K562 (cell line): Measurements from ENCODE around the gene ABHD16A. TPM values are rescaled to one million over a fixed set of nuclear protein-coding genes. Genes with fewer than 3 reads are reported as not detected.
A peak's percentile ranks its signal among the peaks of the same experiment; 100 is the strongest.

ENCODE experiments used
- CREB1 ChIP-seq, 2 experiments: sonication (generic) in 1 of 2; formaldehyde crosslinking in 1 of 2; IDR thresholded peaks; 2 replicates each; pipeline versions ENCODE4 v1.6.1 to v1.8.0; 2012 to 2022; ENCODE audit warnings: inconsistent platforms in 1 of 2, mild to moderate bottlenecking in 1 of 2, missing genetic modification reagents in 1 of 2, moderate library complexity in 1 of 2
- CREBBP ChIP-seq: IDR thresholded peaks from one replicate; pipeline ENCODE4 v1.6.1; 2012; ENCODE audit warnings: low read depth, mild to moderate bottlenecking, control low read depth, inconsistent platforms, low read length
- DEAF1 ChIP-seq: fragments of 450-650 bp; formaldehyde crosslinking; IDR thresholded peaks from 2 replicates; pipeline ENCODE4 v1.4.0; 2020; ENCODE audit warnings: mild to moderate bottlenecking, moderate library complexity
- DIDO1 ChIP-seq: fragments of 450-650 bp; IDR thresholded peaks from 2 replicates; pipeline ENCODE4 v1.6.1; 2016; ENCODE audit warnings: low read depth, missing biosample characterization, missing genetic modification characterization
- GABPA ChIP-seq: fragments of 200-800 bp; sonication (Bioruptor generic); conservative IDR thresholded peaks from 2 replicates; pipeline ENCODE4 v1.6.1; 2016; ENCODE audit warnings: low read depth, missing genetic modification characterization, missing compliant biosample characterization
- HBP1 ChIP-seq: fragments of 450-650 bp; formaldehyde crosslinking; IDR thresholded peaks from 2 replicates; pipeline ENCODE4 v1.4.0; 2022; ENCODE audit warnings: missing genetic modification characterization
- HCFC1 ChIP-seq: IDR thresholded peaks from 2 replicates; pipeline ENCODE4 v1.6.1; 2012; ENCODE audit warnings: low read depth, low read length, improper control_type of control experiment
- ID3 ChIP-seq, 2 experiments: fragments of 250-450 bp in 1 of 2; fragments of 450-650 bp in 1 of 2; sonication (Bioruptor Pico) in 1 of 2; IDR thresholded peaks; 2 replicates each; pipeline versions ENCODE4 v1.6.1 to v1.8.0; 2016 to 2021; ENCODE audit warnings: mild to moderate bottlenecking in 2 of 2, moderate library complexity in 2 of 2, missing compliant biosample characterization in 1 of 2, missing genetic modification characterization in 1 of 2
- KLF16 ChIP-seq: IDR thresholded peaks from 2 replicates; pipeline ENCODE4 v1.6.1; 2016; ENCODE audit warnings: antibody characterized with exemption
- MAZ ChIP-seq, 2 experiments: fragments of 450-650 bp in 1 of 2; sonication (generic) in 1 of 2; formaldehyde crosslinking; IDR thresholded peaks in 1 of 2; conservative IDR thresholded peaks in 1 of 2; 2 replicates each; pipeline versions ENCODE4 v1.4.0 to v1.5.0; 2020; ENCODE audit warnings: mild to moderate bottlenecking in 1 of 2, missing genetic modification reagents in 1 of 2
- MNT ChIP-seq, 2 experiments: fragments of 450-650 bp; conservative IDR thresholded peaks; 2 replicates each; pipeline ENCODE4 v1.6.1; 2017; ENCODE audit warnings: mild to moderate bottlenecking in 2 of 2, moderate library complexity in 2 of 2
- MXI1 ChIP-seq: IDR thresholded peaks from 2 replicates; pipeline ENCODE4 v1.6.1; 2011; ENCODE audit warnings: low read depth, mild to moderate bottlenecking, improper control_type of control experiment, low read length
- NCOR1 ChIP-seq: fragments of 450-650 bp; IDR thresholded peaks from 2 replicates; pipeline ENCODE4 v1.6.1; 2016; ENCODE audit warnings: mild to moderate bottlenecking, moderate library complexity
- PHTF2 ChIP-seq: fragments of 250-450 bp; sonication (Bioruptor Pico); IDR thresholded peaks from 2 replicates; pipeline ENCODE4 v1.5.0; 2021; ENCODE audit warnings: mild to moderate bottlenecking
- U2AF1 ChIP-seq: fragments of 200-400 bp; formaldehyde crosslinking; optimal IDR thresholded peaks from 2 replicates; pipeline ENCODE3; 2017; ENCODE audit warnings: mild to moderate bottlenecking, low read depth, low read length, moderate library complexity
- ZBTB5 ChIP-seq: fragments of 450-650 bp; IDR thresholded peaks from 2 replicates; pipeline ENCODE4 v1.6.1; 2017; ENCODE audit warnings: antibody characterized with exemption
- ZFP36 ChIP-seq: fragments of 150-350 bp; IDR thresholded peaks from 2 replicates; pipeline ENCODE4 v1.6.1; 2018; ENCODE audit warnings: low read length, low read depth; ENCODE audit not compliant: partially characterized antibody
- ZNF146 ChIP-seq: IDR thresholded peaks from one replicate; pipeline ENCODE4 v1.6.1; 2018; ENCODE audit warnings: missing compliant biosample characterization; ENCODE audit not compliant: unreplicated experiment
- ZNF354B ChIP-seq: fragments of 250-450 bp; sonication (Bioruptor Pico); IDR thresholded peaks from 2 replicates; pipeline ENCODE4 v1.4.0; 2020
- polyA plus RNA-seq, 8 experiments: library from polyadenylated mRNA; depleted of rRNA in 4 of 8; stranded (reverse) in 5 of 8; unstranded in 3 of 8; fragments of >200 nt; fragmentation: Nextera tagmentation in 2 of 8; fragmentation: Illumina TruSeq in 1 of 8; extraction: Ambion mirVana in 2 of 8; extraction: Trizol in 1 of 8; gene quantifications; 2 replicates each; pipeline versions ENCODE4 v1.2.1 to v1.2.3, GENCODE V29; 2011 to 2014; ENCODE audit warnings: inconsistent platforms in 1 of 8, missing spikeins in 1 of 8
- total RNA-seq, 7 experiments: library from RNA; depleted of rRNA in 6 of 7; stranded (reverse); fragments of >200 nt in 6 of 7; fragmentation: Illumina TruSeq in 2 of 7; extraction: Trizol in 2 of 7; gene quantifications; 2 replicates each; pipeline versions ENCODE4 v1.2.1 to v1.2.3, GENCODE V29; 2011 to 2021; ENCODE audit warnings: low replicate concordance in 1 of 7

The ABHD16A gene
- total and polyA plus RNA-seq, 9 of the 15 experiments (the other 6 are each of a cell fraction or from before 2014, with no cell fraction given), result 25.8 to 120 (median 81.6) TPM

- TF ChIP-seq MNT (conservative IDR thresholded peaks at IDR 0.05), result no peak
- TF ChIP-seq CREBBP, result no peak
- TF ChIP-seq HCFC1, result peak; percentile 46; the same call in 1 of the 2 replicates
- TF ChIP-seq GABPA, result no peak
- peak; percentile 66 for TF ChIP-seq CREB1 (IDR thresholded peaks at IDR 0.05)
- TF ChIP-seq CREB1 (CRISPR knock-in tag; IDR thresholded peaks at IDR 0.05), result no peak
- no peak for TF ChIP-seq DEAF1 (CRISPR knock-in tag)
- TF ChIP-seq U2AF1, result no peak
- no peak for TF ChIP-seq ZFP36
- TF ChIP-seq KLF16, result no peak
- no peak; the same call in 1 of the 2 replicates for TF ChIP-seq MXI1
- TF ChIP-seq DIDO1, result no peak
- peak; percentile 46; the same call in 1 of the 2 replicates for TF ChIP-seq ZBTB5
- TF ChIP-seq ID3 (CRISPR knock-in tag; IDR thresholded peaks at IDR 0.05), result no peak
- peak; percentile 62 for TF ChIP-seq ID3 (tag; IDR thresholded peaks at IDR 0.05)
- no peak for TF ChIP-seq ZNF146 (CRISPR knock-in tag)
- peak; percentile 96 to 100 for TF ChIP-seq MAZ (CRISPR knock-in tag; conservative IDR thresholded peaks at IDR 0.05 in 1 of 2, IDR thresholded peaks at IDR 0.05 in 1 of 2)
- peak; percentile 77; the same call in 1 of the 2 replicates for TF ChIP-seq HBP1 (CRISPR knock-in tag)
- no peak for TF ChIP-seq PHTF2
- TF ChIP-seq ZNF354B (CRISPR knock-in tag), result no peak
- no peak for TF ChIP-seq NCOR1
Observed at GRCh38 chr6:31736021-31736767, 33.1 kb upstream of the ABHD16A start, which contains the start of gene CLIC1 (continued).
